Ammon's horn (tissue), 1 donor: Measurements from ENCODE around the gene CCNY.
"Not testable (repeated sequence)": the region's sequence is repeated elsewhere in the genome, so short reads cannot be mapped to it uniquely, and the experiment has no call there.

Source experiments
- DNase-seq: peaks from one replicate; pipeline ENCODE4 v3.0.0-alpha.2; 2016; ENCODE audit warnings: low spot score

CCNY gene

DNA sequence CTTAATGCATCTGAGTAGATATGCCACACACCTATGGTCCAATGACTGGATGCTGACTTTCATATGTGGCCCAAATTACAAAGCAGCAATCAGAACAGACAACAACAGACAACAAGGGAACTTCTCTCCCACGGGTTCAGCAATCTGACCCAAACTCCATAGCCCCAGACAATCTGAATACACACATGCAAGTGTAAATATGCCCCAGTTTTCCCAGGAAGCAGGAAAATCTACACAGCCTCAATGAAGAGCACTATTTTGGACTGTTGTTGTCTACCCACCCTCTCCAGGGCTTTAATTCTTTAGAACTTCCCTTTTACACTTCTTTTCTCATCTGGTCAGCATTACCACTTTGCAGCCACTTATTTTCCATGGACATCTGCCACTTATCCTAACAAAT, 2.0 kb upstream of the CCNY start:
- DNase-seq: no peak

DNA sequence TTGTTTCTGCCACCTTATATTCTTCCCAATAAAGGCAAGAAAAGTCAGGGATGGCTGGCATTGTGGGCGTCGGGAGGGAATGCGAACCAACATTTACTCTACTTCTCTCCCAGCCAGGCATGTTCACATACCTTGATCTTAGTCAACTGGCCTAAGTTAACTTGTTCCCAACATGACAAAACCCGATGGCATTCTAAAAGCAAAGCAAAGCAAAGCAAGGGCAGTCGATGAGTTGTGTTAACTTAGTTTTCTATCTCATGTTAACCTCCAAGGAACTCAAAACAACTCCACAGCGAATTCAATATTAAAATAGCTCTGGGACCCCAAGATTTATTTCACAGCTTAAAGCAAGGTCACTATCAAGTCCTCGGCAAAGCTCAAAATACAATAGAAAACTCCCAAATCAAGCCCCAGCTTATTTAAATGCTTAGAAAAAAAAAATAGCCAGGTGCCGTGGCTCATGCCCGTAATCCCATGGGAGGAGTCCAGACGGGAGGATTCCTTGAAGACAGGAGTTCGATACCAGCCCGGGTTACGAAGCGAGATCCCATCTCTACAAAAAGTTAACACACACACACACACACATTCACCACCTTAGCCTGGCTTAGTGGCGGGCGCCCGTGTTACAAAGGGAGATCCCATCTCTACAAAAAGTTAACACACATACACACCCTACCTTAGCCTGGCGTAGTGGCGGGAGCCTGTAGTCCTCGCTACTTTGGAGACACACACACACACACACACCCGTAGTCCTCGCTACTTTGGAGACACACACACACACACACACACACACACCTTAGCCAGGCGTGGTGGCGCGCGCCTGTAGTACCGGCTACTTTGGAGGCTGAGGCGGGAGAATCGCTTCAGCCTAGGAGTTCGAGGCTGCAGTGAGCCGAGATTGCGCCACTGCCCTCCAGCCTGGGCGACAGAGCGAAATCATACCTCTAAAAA, 901 bp upstream of the CCNY start:
- DNase-seq: no peak

DNA sequence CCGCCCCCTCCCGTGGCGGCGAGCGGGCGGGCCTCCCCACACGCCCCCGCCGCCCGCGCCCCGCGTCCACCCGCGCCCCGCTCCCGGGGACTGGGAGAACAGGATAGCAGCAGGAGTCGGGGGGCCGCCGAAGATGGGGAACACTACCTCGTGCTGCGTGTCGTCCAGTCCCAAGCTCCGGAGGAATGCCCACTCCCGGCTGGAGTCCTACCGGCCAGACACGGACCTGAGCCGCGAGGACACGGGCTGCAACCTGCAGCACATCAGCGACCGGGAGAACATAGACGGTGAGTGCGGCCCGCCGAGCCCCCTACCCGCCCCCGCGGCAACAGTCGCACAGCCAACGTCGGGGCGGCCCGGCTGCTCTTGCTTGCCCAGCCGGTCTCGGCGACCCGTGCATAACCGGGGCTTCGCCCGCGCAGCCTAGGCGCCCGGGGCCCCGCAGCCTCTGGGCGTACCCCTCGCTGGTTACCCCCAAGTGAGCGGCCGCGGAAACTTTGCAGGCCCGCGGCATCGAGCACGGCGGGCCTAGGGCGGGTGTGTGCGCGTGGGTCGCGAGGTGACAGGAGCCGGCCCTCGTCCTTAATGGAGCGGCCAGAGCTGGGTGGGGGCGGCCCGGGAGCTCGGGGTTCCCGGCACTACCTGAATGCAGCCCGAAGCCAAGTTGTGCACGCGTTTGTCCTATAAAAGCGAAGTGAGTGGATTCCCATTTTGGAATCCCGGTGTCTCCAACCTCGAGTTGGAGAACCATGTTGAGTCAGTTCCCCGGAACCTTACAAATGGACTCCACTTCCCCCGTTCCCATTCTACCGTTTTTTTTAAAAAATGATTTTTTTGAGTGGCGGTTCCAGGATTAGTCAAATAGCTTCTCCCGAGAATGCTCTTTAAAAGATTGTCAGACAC, 863 bp downstream of the CCNY start:
- DNase-seq: peak; percentile 31

DNA sequence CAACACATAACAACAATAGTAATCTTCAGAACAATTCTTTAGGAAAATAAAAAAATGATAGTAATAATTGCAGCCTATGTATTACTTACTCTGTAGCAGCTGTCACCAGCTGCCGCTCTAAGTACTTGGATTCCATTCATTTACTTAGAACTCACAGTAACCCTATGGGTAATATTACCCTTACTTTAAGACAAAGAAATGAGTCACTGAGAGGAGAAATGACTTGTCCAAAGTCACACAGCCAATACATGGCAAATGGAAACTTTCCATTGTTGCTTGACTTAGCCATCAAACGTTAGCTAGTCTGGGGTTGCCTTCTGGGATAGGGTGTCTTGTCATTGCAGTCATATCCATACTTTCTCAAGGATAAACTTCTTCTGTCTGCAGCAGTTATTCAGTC, 3.6 kb downstream of the CCNY start:
- no peak for DNase-seq

DNA sequence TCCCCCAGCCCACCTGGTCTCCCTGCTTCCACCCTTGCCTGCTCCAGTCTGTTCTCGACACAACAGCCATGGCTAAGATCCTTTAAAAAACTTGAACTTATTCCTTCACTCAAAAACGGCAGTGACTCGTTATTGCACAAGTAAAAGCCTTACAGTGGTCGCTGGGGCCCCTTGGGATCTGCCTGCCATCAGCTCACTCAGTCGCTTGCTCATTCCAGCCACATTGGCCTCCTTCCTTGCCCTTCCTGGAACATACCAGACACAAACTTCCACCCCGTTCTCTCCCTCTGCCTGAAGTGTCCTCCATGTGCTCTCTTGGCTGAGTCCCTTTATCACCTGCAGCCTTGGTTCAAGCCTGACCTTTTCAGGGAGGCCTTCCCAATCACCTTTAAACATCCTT, 4.7 kb downstream of the CCNY start:
- DNase-seq: no peak

DNA sequence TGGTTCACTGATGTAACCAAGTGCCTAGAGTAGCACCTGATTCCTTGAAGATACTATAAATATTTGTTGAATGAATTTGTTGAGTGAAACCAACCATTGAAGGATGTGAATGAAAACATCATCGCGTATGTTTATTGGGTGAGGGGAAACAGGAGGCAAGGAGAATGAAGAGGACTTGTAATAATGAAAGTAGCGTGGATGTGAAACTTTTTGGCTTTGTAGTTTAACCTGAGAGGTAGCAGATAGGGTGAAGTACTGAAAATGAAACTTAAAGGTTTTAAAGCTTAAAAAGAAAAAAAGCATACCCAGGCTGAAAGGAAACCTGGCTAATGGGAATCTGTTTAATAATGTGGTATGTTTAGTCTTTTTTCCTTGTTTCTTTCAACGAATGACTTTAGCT, 5.2 kb downstream of the CCNY start:
- no peak for DNase-seq

DNA sequence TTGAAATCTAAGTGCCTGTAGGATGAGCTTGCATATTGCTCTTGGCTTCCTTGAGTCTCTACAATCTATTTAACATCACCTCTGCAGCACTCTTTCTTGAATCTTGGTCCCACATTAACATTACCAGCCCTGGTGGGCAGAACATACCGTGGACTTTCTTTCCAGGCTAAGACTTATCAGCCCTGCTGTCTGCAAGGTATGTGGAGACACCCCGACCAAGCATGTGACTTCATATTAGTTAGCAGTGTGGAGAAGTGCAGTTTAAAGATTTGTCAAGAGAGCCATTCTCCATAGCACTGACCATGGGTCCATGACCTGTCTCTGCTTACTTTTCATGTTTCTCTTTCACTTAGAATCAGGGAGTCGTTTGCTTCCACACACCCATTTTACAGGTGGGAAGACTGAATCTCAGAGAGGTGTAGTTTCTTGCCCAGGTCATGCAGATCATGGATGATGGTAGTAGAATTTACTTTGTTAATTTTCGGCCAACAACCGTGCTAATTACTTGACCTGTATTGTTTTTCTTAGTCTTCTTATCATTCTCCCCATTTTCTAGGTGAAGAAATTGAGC, 6.0 kb downstream of the CCNY start:
- no peak for DNase-seq

DNA sequence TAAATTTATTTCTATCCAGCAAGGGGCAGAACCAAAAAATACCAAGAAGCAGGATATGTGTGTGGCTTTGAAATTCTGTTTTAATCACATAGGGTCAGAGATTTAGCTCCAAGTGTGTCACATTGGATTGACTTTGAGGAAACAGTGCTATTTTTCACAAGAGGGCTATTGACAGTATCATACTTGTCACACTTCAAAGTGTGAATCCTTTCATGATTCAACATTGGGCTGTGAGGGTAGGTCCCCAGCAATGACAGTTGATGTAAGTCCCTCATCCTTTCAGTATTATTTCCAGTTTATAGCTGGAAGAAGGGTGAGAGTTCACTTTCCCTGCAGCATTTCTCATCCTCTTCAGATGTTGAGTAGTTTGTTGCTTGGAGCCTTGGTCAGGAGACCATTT, 7.4 kb downstream of the CCNY start:
- no peak for DNase-seq

DNA sequence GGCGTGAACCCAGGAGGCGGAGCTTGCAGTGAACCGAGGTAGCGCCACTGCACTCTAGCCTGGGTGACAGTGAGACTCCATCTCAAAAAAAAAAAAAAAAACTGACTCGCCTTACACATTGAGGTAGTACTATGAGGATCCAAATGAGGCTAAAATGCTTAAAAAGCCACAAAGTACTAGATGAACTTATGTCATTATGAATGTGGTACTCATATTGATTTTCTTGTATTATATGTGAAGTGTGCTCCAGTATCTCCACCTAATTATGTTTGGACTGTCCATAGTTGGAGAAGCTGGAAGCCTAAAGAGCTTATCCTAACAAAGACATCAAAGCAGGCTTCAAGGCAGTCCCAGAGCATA, 9.1 kb downstream of the CCNY start:
- DNase-seq: no peak

DNA sequence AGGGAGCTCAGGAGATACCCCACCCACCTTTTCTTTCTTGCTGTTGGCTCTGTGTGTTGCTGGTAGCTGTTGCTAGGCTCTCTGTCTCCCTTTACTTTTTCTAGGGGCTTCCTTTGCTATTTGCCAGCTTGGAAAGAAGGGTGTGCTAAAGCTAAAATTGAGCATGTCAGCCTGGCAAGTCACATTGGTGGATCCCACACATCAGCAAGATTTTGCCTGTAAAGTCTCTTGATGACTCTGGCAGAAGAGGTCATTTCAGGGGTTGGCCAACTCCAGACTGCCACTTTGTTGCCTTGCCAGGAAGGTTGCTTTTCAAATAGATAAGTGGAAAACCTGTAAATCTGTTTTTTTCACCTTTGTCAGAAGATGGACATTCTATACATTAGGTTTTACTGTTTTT, 9.9 kb downstream of the CCNY start:
- DNase-seq: no peak

DNA sequence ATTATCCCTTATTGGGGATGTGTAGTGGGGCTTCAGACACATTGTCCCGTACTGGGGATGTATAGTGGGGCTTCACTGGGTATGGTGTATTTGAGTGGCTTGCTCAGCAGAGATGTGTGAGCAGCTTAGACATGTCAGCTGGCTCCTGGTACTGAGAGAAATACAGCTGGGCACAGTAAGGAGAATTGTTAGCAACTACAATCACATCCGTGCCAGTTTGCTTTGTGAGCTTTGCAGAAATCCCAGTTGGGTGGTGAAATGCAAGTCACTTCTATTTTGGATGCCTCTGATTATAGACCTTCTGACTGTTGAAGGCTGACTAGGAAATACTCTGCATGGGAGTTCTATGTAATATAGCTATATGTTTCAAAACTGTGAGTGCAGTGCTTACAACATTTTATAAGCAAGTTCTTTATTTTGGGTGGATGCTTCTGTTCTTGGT, 10.8 kb downstream of the CCNY start:
- DNase-seq: peak; percentile 88

DNA sequence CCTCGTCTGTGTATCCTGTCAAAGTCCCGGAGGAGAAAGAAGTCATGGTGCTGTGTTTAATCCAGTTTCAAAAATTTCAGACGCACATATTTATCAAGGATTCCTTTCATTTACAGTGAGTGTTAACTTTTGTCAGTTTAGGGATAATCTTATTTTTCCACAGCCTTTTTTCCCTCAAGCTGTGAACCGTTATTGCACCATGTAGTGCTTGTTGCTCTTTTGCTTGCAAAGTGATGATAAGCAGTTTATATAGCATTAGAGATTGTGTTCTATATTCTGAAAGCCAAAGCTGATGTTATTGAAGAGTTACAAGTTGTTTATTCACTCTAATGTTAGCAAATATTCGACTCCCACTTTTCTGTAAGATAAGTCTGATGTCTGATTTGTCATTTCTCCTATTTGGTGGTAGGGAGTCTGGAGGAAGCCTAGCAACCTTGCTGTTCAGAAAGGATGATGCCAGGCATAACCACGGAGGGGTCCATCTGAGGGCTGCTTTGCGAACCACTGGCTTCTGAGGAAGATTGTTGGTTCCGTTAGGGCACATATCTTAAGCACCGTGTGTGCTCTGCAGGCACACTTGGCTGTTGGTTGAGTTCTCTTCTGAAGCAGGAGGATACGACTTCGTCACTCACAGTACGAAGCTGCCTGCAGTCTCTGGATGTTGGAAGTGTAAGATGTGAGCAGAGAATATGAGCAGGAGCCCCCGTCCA, 11.7 kb downstream of the CCNY start:
- DNase-seq: peak; percentile 37

DNA sequence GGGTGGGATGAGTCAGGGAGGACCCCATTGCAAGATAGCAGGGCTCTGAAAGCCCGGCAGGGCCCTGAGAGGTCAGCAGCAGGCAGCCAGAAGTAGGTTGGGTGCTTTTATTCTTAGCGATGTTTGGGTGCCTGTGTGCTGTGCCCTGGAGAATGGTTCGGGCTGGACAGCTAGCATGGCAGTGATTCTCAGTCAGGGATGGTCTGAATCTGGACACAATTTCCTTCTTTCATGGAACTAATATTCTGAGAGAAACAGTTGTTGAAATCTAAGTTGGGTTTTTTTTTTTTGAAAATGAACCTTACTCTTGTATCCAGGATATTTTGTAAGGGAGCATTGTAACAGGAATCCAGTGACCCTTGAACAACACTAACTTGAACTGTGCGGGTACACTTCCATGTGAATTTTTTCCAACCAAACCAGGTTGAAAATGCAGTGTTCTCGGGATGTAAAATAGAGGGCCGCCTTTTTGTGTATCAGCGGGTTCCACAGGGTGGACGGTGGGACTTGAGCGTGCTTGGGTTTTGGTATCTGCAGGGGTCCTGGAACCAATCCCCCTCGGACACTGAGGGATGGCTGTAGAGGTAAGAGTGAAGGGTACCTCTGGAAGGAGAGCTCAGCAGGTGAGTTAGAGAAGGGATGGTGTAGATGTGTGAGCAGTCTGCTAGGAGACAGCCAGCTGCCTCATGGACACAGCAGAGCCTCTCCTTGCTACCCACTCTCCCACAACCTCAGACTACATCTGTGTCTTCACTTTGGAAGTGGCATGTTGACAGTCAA, 12.5 kb downstream of the CCNY start:
- DNase-seq: no peak

DNA sequence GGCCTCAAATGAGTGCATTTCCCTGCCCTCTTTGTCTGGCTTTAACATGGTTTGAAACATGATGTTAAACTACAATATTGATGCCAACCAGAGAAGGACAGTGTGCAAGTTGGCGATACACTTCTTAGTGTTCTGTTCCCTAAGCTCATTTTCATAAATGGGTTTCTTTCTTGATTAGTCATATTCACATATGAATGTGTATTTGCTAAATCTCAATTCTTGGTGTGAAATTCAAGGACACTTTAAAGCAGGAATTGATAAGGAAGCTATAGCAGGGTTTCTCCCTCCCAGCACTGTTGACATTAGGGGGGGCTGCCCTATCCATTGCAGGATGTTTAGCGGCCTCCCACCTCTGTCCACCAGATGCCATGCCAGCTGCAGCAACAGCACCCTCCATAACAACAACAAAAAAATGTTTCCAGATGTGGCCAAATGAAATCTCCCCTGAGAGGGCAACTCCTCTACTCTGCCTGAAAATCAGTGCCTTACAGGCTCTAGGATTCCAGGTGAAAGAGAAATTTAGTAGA, 13.1 kb downstream of the CCNY start:
- no peak for DNase-seq

DNA sequence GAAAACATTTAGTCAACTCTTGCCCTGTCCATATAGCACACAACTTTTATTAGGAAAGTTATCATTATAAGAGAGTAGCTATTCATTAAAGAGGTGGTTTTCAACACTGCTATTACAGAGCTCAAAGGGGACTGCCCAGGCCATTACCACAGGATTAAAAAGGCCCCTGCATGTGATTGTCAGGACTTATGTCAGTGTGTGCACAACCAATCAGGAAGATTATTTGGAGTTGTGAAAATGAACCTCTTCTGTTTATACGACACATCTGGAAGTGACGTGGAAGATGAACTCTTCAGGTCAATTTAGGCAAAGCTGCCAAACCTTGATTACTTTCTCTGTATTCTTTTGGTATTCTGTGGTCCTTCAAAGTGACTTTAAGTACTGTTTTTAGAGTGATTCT, 14.7 kb downstream of the CCNY start:
- DNase-seq: no peak

DNA sequence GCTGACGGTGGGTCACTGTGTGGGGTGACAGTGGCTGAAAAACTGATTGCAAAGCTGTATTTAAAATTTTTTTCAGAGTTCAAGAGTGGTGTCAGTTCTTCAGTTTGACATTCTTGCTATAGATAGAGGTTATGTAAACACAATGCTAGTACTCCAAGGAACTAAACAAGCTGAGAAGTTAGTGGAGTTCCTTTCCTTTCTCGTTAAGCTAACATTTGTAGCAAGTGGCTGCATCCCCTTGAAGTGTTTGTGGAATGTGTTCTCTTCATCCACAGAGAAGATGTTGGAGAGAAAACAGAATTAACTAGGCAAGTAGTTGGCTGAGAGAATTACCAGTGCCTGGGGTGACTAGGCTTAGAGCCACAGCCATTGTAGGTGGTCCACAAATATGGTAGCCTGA, 15.8 kb downstream of the CCNY start:
- DNase-seq: no peak

DNA sequence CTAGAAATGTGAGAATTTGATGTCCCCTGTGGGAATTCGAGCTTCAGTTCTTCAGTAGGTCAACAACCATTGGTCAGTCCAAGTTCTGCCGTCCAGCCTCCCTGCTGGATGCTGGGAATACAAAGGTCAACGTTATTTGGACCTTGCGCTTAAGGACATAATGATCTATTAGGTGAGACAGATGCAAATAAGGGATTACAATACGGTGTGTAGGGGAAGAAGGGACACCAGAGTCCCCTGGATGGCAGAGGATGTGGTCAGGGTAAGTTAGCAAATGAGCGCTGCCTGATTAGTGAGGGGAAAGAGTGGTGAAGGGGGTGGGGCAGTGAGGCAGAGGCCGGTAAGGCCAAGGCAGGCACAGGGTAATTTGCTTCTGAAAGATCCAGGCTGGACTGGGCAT, 16.2 kb downstream of the CCNY start:
- DNase-seq: no peak

DNA sequence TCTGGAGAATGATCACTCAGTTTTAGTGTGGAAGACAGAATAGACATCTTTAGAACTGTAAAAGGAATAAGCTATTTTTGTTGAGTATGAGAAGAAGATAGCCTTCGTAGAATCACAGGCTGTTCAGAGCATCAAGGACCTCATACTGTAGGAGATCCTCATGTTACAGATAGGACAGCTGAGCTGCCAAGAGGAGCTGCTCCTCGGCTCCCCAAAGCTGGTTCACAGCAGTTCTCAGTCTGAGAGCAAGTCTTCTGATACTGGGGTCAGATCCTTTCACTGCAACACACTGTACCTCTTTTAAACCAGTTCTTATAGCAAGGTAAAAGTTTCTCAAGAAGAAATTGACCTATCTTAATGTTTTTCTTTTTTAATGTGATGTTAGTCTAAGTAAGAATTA, 17.1 kb downstream of the CCNY start:
- no peak for DNase-seq

DNA sequence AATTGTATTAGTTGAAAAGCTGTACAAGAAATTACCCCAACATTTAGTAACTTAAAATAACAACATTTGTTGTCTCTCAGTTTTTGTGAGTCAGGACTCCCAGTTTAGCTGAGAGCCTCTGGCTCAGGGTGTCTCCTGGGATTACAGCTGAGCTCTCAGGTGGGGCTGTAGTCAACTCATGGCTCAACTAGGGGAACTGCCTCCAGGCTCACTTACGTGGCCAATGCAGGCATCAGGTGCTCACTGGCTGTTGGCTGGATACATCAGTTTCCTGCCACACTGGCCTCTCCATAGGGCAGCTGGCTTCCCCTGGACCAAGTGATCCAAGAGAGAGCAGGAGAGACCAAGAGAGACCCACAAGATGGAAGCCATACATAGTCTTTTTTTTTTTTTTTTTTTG, 17.5 kb downstream of the CCNY start:
- no peak for DNase-seq

DNA sequence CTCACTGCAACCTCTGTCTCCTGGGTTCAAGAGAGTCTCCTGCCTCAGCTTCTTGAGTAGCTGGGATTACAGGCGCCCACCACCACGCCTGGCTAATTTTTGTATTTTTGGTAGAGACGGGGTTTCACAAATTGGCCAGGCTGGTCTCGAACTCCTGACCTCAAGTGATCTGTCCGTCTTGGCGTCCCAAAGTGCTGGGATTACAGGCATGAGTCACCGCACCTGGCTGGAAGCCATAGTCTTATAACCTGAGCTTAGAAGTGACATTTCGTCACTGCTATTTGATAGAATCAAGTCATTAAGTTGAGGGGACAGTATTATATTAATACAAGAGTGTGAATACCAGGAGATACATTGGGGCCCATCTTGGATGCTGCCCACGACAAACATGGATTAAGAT, 17.9 kb downstream of the CCNY start:
- DNase-seq: not testable (repeated sequence)
